Thoracic aorta (tissue), 2 donors: ENCODE results near the gene EP300. TPM values are rescaled to one million over a fixed set of nuclear protein-coding genes. Genes with fewer than 3 reads are reported as not detected.

Experiments used
- ATAC-seq: fragments of 150-250 bp; one replicate; pipeline ENCODE4 v1.8.0; 2017; ENCODE audit warnings: low read depth; ENCODE audit not compliant: insufficient number of reproducible peaks, low FRiP score
- DNase-seq: peaks from one replicate; pipeline ENCODE4 v3.0.0-alpha.2; 2020; ENCODE audit warnings: low spot score
- H3K27ac ChIP-seq, 2 donors: fragments of 200-600 bp; sonication (generic); 1 replicate in 1 of 2; 2 replicates in 1 of 2; pipeline ENCODE4 v1.5.1; 2016; ENCODE audit warnings: mild to moderate bottlenecking in 2 of 2, moderate library complexity in 2 of 2
- H3K27me3 ChIP-seq: fragments of 200-600 bp; sonication (generic); replicated peaks from 2 replicates; pipeline ENCODE4 v1.6.0; 2016; ENCODE audit warnings: mild to moderate bottlenecking; ENCODE audit not compliant: insufficient read depth
- H3K36me3 ChIP-seq: fragments of 200-600 bp; sonication (generic); one replicate; pipeline ENCODE4 v1.5.1; 2016
- H3K4me1 ChIP-seq, 2 donors: fragments of 200-600 bp; sonication (generic); 1 replicate in 1 of 2; 2 replicates in 1 of 2; pipeline versions ENCODE4 v1.5.1 to v1.6.0; 2016; ENCODE audit warnings: low read depth in 2 of 2, mild to moderate bottlenecking in 1 of 2; ENCODE audit not compliant: control insufficient read depth in 1 of 2
- H3K4me3 ChIP-seq: fragments of 200-600 bp; sonication (generic); 2 replicates; pipeline ENCODE4 v1.5.1; 2016; ENCODE audit warnings: mild to moderate bottlenecking
- H3K9me3 ChIP-seq: fragments of 200-600 bp; sonication (generic); 2 replicates; pipeline ENCODE4 v1.5.1; 2016
- CTCF ChIP-seq: fragments of 200-600 bp; sonication (generic); IDR thresholded peaks from one replicate; pipeline ENCODE4 v1.5.1; 2019; ENCODE audit warnings: antibody characterized with exemption
- total RNA-seq, 2 donors: library from RNA; depleted of rRNA; stranded (reverse); fragments of >200 nt; gene quantifications; one replicate each; pipeline versions ENCODE4 v1.1.0 to v1.2.3, GENCODE V29; 2016

Gene EP300
- total RNA-seq, 2 donors from 2014 or later, result 59.0 to 114 TPM

- Histone ChIP-seq H3K27ac (peak overlapping the region in 1 of 2 donors; percentile 46), H3K36me3 (peaks cover 35% of the 10 kb centered on the region), H3K27me3 (no peaks in the 10 kb centered on the region), H3K9me3 (no peaks in the 10 kb centered on the region), H3K4me3 (no peak overlapping the region), H3K4me1 (peaks cover 0 to 13% of the 10 kb centered on the region in 2 donors)
- DNase-seq, result no peak
- no peak for ATAC-seq
- no peak for TF ChIP-seq CTCF
Measured at GRCh38 chr22:41180926-41181325, 88.5 kb downstream of the EP300 start.

GRCh38 chr22:41181349-41182241 is 89.2 kb downstream of the EP300 start:
- Histone ChIP-seq H3K27ac (peak overlapping the region; percentile 46 to 54), H3K4me1 (peaks cover 0 to 13% of the 10 kb centered on the region in 2 donors), H3K36me3 (peaks cover 28% of the 10 kb centered on the region), H3K9me3 (no peaks in the 10 kb centered on the region), H3K27me3 (no peaks in the 10 kb centered on the region), H3K4me3 (no peak overlapping the region)
- no peak for DNase-seq
- TF ChIP-seq CTCF, result no peak
- ATAC-seq, result no peak

GRCh38 chr22:41184679-41185078 is 92.3 kb downstream of the EP300 start:
- no peak overlapping the region for H3K4me3 ChIP-seq
- no peaks in the 10 kb centered on the region for H3K27me3 ChIP-seq
- no peak for TF ChIP-seq CTCF
- H3K27ac ChIP-seq, result no peak overlapping the region
- no peaks in the 10 kb centered on the region for H3K9me3 ChIP-seq
- peaks cover 5% of the 10 kb centered on the region for H3K36me3 ChIP-seq
- ATAC-seq (no peak), DNase-seq (no peak)
- H3K4me1 ChIP-seq, result peaks cover 0 to 9% of the 10 kb centered on the region in 2 donors

- Histone ChIP-seq H3K4me3 (no peak overlapping the region), H3K36me3 (no peaks in the 10 kb centered on the region), H3K27me3 (no peaks in the 10 kb centered on the region), H3K4me1 (no peaks in the 10 kb centered on the region), H3K27ac (no peak overlapping the region), H3K9me3 (no peaks in the 10 kb centered on the region)
- ATAC-seq (no peak), DNase-seq (no peak)
- no peak for TF ChIP-seq CTCF
Measured at GRCh38 chr22:41191467-41191866, 99.1 kb downstream of the EP300 start.

GRCh38 chr22:41193829-41194228 is 101.4 kb downstream of the EP300 start:
- no peak for TF ChIP-seq CTCF

More at GRCh38 chr22:41193829-41194228, 101.4 kb downstream of the EP300 start:
- Histone ChIP-seq H3K4me1 (peaks cover 9 to 18% of the 10 kb centered on the region in 2 donors), H3K36me3 (no peaks in the 10 kb centered on the region), H3K4me3 (no peak overlapping the region), H3K27ac (no peak overlapping the region), H3K9me3 (no peaks in the 10 kb centered on the region), H3K27me3 (no peaks in the 10 kb centered on the region)
- no peak for DNase-seq
- ATAC-seq, result no peak
